ENCODE measurements around the gene GRHL1.

GRHL1 gene

DNA sequence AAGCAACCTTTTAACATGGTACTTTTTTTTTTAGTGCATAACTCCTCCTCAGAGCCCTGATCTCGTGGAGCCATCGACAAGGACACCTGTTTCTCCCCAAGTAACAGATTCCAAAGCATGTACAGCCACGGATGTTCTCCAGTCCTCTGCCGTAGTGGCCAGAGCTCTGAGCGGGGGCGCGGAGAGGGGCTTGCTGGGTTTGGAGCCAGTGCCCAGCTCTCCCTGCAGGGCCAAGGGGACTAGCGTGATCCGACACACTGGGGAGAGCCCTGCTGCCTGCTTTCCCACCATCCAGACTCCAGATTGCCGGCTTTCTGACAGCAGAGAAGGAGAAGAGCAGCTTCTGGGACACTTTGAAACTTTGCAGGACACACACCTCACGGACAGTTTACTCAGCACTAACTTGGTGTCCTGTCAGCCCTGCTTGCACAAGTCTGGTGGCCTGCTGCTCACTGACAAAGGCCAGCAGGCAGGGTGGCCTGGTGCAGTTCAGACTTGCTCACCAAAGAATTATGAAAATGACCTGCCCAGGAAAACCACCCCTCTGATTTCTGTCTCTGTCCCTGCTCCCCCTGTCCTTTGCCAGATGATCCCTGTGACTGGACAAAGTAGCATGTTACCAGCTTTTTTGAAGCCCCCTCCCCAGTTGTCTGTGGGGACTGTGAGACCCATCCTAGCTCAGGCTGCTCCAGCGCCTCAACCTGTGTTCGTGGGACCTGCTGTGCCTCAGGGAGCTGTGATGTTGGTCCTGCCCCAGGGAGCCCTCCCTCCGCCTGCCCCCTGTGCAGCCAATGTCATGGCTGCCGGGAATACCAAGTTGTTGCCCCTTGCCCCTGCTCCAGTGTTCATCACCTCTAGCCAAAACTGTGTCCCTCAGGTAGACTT lies 96.4 kb downstream of the GRHL1 start:
- no peak for DNase-seq

DNA sequence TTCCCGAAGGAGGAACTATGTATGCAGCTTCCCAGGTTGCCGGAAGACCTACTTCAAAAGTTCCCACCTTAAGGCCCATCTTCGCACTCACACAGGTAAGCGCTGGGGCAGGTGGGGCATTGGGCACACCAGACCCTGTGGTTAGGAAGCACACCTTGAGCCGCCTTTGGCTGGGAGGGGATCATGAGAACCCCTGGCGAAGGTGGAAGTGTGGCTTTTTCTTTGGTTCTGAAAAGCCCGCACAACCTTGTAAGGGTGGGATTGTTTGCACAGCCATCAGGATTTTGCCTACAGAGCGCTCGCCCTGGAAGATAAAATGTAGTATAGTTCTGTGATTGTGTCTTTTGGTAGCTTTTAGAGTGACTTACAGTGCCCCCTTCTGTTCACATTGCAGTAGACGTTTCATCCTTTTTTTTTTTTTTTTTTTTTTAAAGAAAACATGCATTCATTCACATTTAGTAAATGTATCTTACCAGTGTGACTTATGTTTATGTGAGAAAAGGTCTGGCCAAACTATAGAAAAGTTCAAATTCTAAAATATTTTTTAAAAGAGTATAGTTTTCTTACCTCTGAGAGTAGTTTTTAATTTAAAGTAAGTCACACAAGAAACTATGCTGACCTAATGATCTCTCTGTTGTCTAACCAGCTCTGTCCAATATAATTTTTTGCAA lies 97.1 kb downstream of the GRHL1 start:
- DNase-seq, result no peak

Data from stimulated activated CD4-positive, alpha-beta T cell treated with anti-CD3 and anti-CD28 coated beads, Interleukin-12 subunit alpha, Interleukin-12 subunit beta, amount 100 ng/mL, for 4 hours (primary cell).